H9 (cell line): ENCODE measurements around the gene OR52I1. TPM values are rescaled to one million over a fixed set of nuclear protein-coding genes. Genes with fewer than 3 reads are reported as not detected.

Experiments used
- DNase-seq: peaks from one replicate; pipeline ENCODE4 v3.0.0-alpha.2; 2017
- H2AFZ ChIP-seq: one replicate; pipeline ENCODE4 v1.6.1; 2013; ENCODE audit warnings: mild to moderate bottlenecking, low read length, control low read depth, moderate library complexity
- H2AK5ac ChIP-seq: 2 replicates; pipeline ENCODE4 v1.6.1; 2013; ENCODE audit warnings: low read length, control low read depth, mixed read lengths; ENCODE audit not compliant: insufficient read length
- H2BK120ac ChIP-seq: one replicate; pipeline ENCODE4 v1.6.1; 2013; ENCODE audit warnings: low read depth, mild to moderate bottlenecking, low read length, control low read depth, inconsistent platforms; ENCODE audit not compliant: poor library complexity, severe bottlenecking
- H2BK12ac ChIP-seq: 2 replicates; pipeline ENCODE4 v1.6.1; 2013; ENCODE audit warnings: low read length, control low read depth, mixed read lengths, low read depth; ENCODE audit not compliant: insufficient read length
- H2BK15ac ChIP-seq: 2 replicates; pipeline ENCODE4 v1.6.1; 2013; ENCODE audit warnings: low read depth, low read length, control low read depth
- H2BK20ac ChIP-seq: one replicate; pipeline ENCODE4 v1.6.1; 2013; ENCODE audit warnings: low read depth, mild to moderate bottlenecking, low read length, control low read depth, inconsistent platforms; ENCODE audit not compliant: poor library complexity, severe bottlenecking
- H2BK5ac ChIP-seq: 2 replicates; pipeline ENCODE4 v1.6.1; 2013; ENCODE audit warnings: low read length, control low read depth, mixed read lengths; ENCODE audit not compliant: insufficient read length
- H3K14ac ChIP-seq: 2 replicates; pipeline ENCODE4 v1.6.1; 2013; ENCODE audit warnings: low read length, control low read depth; ENCODE audit not compliant: insufficient read depth
- H3K18ac ChIP-seq: 2 replicates; pipeline ENCODE4 v1.6.1; 2013; ENCODE audit warnings: low read depth, mild to moderate bottlenecking, mixed read lengths, low read length, control low read depth; ENCODE audit not compliant: insufficient read length
- H3K23ac ChIP-seq: 2 replicates; pipeline ENCODE4 v1.6.1; 2013; ENCODE audit warnings: low read length, control low read depth, mixed read lengths, low read depth; ENCODE audit not compliant: insufficient read length
- H3K23me2 ChIP-seq: 2 replicates; pipeline ENCODE4 v1.6.1; 2013; ENCODE audit warnings: low read depth, mild to moderate bottlenecking, mixed read lengths, low read length, control low read depth; ENCODE audit not compliant: insufficient read length, poor library complexity, severe bottlenecking
- H3K27ac ChIP-seq: 2 replicates; pipeline ENCODE4 v1.5.1; 2013; ENCODE audit warnings: low read length, control low read depth, mixed read lengths, low read depth; ENCODE audit not compliant: insufficient read length
- H3K27me3 ChIP-seq: 2 replicates; pipeline ENCODE4 v1.6.1; 2013; ENCODE audit warnings: low read length, control low read depth, inconsistent platforms; ENCODE audit not compliant: insufficient read depth
- H3K4ac ChIP-seq: 2 replicates; pipeline ENCODE4 v1.6.1; 2013; ENCODE audit warnings: low read depth, mild to moderate bottlenecking, control low read depth, inconsistent platforms, low read length, moderate library complexity
- H3K4me1 ChIP-seq: 2 replicates; pipeline ENCODE4 v1.6.1; 2013; ENCODE audit warnings: low read length, control low read depth, inconsistent platforms; ENCODE audit not compliant: insufficient read depth
- H3K4me2 ChIP-seq: 2 replicates; pipeline ENCODE4 v1.6.1; 2013; ENCODE audit warnings: low read length, control low read depth, mixed read lengths; ENCODE audit not compliant: insufficient read length, insufficient read depth
- H3K56ac ChIP-seq: 2 replicates; pipeline ENCODE4 v1.6.1; 2013; ENCODE audit warnings: low read depth, mild to moderate bottlenecking, mixed read lengths, low read length, control low read depth; ENCODE audit not compliant: insufficient read length
- H3K79me1 ChIP-seq: 2 replicates; pipeline ENCODE4 v1.6.1; 2013; ENCODE audit warnings: low read depth, mild to moderate bottlenecking, moderate library complexity, low read length, control low read depth, inconsistent platforms; ENCODE audit not compliant: insufficient read depth, poor library complexity, severe bottlenecking
- H3K79me2 ChIP-seq: 2 replicates; pipeline ENCODE4 v1.6.1; 2013; ENCODE audit warnings: low read length, control low read depth, inconsistent platforms; ENCODE audit not compliant: insufficient read depth
- H3K9ac ChIP-seq: 2 replicates; pipeline ENCODE4 v1.6.1; 2013; ENCODE audit warnings: low read length, control low read depth, mixed read lengths; ENCODE audit not compliant: insufficient read length; ENCODE audit errors: extremely low read depth
- H3K9me3 ChIP-seq: one replicate; pipeline ENCODE4 v1.6.1; 2013; ENCODE audit warnings: low read depth, low read length, inconsistent platforms; ENCODE audit not compliant: control insufficient read depth
- H3T11ph ChIP-seq: one replicate; pipeline ENCODE4 v1.6.1; 2013; ENCODE audit warnings: mild to moderate bottlenecking, low read length, control low read depth, inconsistent platforms
- H4K20me1 ChIP-seq: one replicate; pipeline ENCODE4 v1.6.1; 2013; ENCODE audit not compliant: control insufficient read depth, insufficient read length, insufficient read depth
- H4K5ac ChIP-seq: 2 replicates; pipeline ENCODE4 v1.6.1; 2013; ENCODE audit warnings: low read depth, mild to moderate bottlenecking, mixed read lengths, low read length, control low read depth; ENCODE audit not compliant: insufficient read length
- H4K8ac ChIP-seq: replicated peaks from 2 replicates; pipeline ENCODE4 v1.6.1; 2013; ENCODE audit warnings: low read length, control low read depth, mixed read lengths, low read depth; ENCODE audit not compliant: insufficient read length
- H4K91ac ChIP-seq: 2 replicates; pipeline ENCODE4 v1.6.1; 2013; ENCODE audit warnings: low read depth, mild to moderate bottlenecking, moderate library complexity, mixed read lengths, low read length, control low read depth; ENCODE audit not compliant: insufficient read length
- H3K27ac Mint-ChIP-seq, 3 experiments: 2 replicates in 2 of 3; 3 replicates in 1 of 3; pipeline ENCODE4 v1.8.0; 2020 to 2021; ENCODE audit warnings: mixed read lengths in 3 of 3, mild to moderate bottlenecking in 1 of 3, moderate library complexity in 1 of 3
- H3K27me3 Mint-ChIP-seq: 2 replicates; pipeline ENCODE4 v1.8.0; 2021; ENCODE audit warnings: low read depth, mild to moderate bottlenecking, moderate library complexity, mixed read lengths
- H3K36me3 Mint-ChIP-seq, 3 experiments: 2 replicates in 2 of 3; 3 replicates in 1 of 3; pipeline ENCODE4 v1.8.0; 2020 to 2021; ENCODE audit warnings: low read depth in 3 of 3, mixed read lengths in 3 of 3; ENCODE audit not compliant: insufficient read depth in 1 of 3
- H3K4me1 Mint-ChIP-seq, 2 experiments: 2 replicates each; pipeline ENCODE4 v1.8.0; 2020; ENCODE audit warnings: mixed read lengths in 2 of 2
- H3K4me3 Mint-ChIP-seq, 2 experiments: 2 replicates in 1 of 2; 3 replicates in 1 of 2; pipeline ENCODE4 v1.8.0; 2020 to 2021; ENCODE audit warnings: mild to moderate bottlenecking in 2 of 2, mixed read lengths in 2 of 2, moderate library complexity in 1 of 2
- H3K9me3 Mint-ChIP-seq, 2 experiments: 2 replicates in 1 of 2; 3 replicates in 1 of 2; pipeline ENCODE4 v1.8.0; 2020; ENCODE audit warnings: mild to moderate bottlenecking in 2 of 2, mixed read lengths in 2 of 2, moderate library complexity in 1 of 2
- WGBS: extraction: QIAGEN DNeasy Blood & Tissue Kit; methylation state at CpG from one replicate; pipeline ENCODE4 v1.1.7; 2013; ENCODE audit warnings: missing lambda C conversion rate, low lambda C conversion rate, mixed read lengths; ENCODE audit not compliant: insufficient read length; ENCODE audit errors: extremely low coverage; 5-methylcytosine and 5-hydroxymethylcytosine counted together
- long read RNA-seq: library from polyadenylated mRNA; unstranded; transcript quantifications from one replicate; pipeline ENCODE4 v2.0.0, GENCODE V29; 2020
- total RNA-seq: library from RNA; stranded (reverse); gene quantifications from 2 replicates; pipeline ENCODE4 v1.2.1, GENCODE V29; 2021
- TF ChIP-seq, protein P1 (sequence below): fragments of 200-600 bp; sonication (generic); conservative IDR thresholded peaks from 3 replicates; pipeline ENCODE4 v1.8.0; 2021; ENCODE audit warnings: antibody characterized with exemption, mild to moderate bottlenecking

OR52I1 gene, protein sequence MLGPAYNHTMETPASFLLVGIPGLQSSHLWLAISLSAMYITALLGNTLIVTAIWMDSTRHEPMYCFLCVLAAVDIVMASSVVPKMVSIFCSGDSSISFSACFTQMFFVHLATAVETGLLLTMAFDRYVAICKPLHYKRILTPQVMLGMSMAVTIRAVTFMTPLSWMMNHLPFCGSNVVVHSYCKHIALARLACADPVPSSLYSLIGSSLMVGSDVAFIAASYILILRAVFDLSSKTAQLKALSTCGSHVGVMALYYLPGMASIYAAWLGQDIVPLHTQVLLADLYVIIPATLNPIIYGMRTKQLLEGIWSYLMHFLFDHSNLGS
- total RNA-seq = not detected in 2 replicates
- long read RNA-seq, partial matches to known transcripts = 0 of 1 reads
- long read RNA-seq, other reads (novel, unspliced or antisense) = 0 of 1 reads

DNA sequence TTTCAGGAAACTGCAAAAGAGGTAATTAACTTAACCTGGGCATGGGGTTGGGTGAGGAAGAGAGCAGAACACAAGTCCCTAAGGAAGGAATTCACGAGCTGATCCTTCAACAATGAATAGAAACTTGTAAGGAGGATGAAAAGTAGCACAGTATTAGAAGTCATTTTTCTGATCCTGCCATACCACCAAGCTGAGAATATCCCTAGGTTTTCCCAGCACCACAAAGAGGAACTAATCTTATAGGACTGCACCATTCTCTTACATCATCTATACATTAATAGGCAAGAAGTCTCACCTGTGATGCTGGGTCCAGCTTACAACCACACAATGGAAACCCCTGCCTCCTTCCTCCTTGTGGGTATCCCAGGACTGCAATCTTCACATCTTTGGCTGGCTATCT lies at the start of gene OR52I1:
Gene OR52I1, plus strand, starts transcription at position 301 of the 400 bp plus-strand sequence. Its CDS starts 0 bp downstream, at position 301.
- no peak within 1 kb of the TSS for H2AK5ac ChIP-seq
- no peaks in the 10 kb centered on the region for H3K23me2 ChIP-seq
- no peak within 1 kb of the TSS for H2BK5ac ChIP-seq
- no peak within 1 kb of the TSS for H3K23ac ChIP-seq
- H3K79me2 ChIP-seq = no peaks in the 10 kb centered on the region
- H2BK15ac ChIP-seq = no peak within 1 kb of the TSS
- H3K9me3 ChIP-seq = no peaks in the 10 kb centered on the region
- no peak within 1 kb of the TSS for H2BK12ac ChIP-seq
- H3K4me1 Mint-ChIP-seq = no peaks in the 10 kb centered on the region
- peaks cover 0 to 5% (median 0%) of the 10 kb centered on the region in 3 experiments; a peak in 1 of 7 replicates for H3K36me3 Mint-ChIP-seq
- H4K8ac ChIP-seq = no peak within 1 kb of the TSS
- no peak within 1 kb of the TSS for H3K4ac ChIP-seq
- no peak within 1 kb of the TSS for H3K14ac ChIP-seq
- H2BK120ac ChIP-seq = no peak within 1 kb of the TSS
- H3K27ac Mint-ChIP-seq = no peak within 1 kb of the TSS
- no peaks in the 10 kb centered on the region for H3K4me1 ChIP-seq
- H3K56ac ChIP-seq = no peak within 1 kb of the TSS
- no peaks in the 10 kb centered on the region for H3K79me1 ChIP-seq
- no peak within 1 kb of the TSS for H3T11ph ChIP-seq
- H2AFZ ChIP-seq = no peak within 1 kb of the TSS
- H3K27me3 Mint-ChIP-seq = peaks cover 8% of the 10 kb centered on the region
- H3K27me3 ChIP-seq = no peaks in the 10 kb centered on the region
- no peak within 1 kb of the TSS for H3K4me3 Mint-ChIP-seq
- H4K91ac ChIP-seq = no peak within 1 kb of the TSS
- no peak within 1 kb of the TSS for H3K27ac ChIP-seq
- no peak within 1 kb of the TSS for H2BK20ac ChIP-seq
- no peak for DNase-seq
- no peak within 1 kb of the TSS for H3K9ac ChIP-seq
- H4K20me1 ChIP-seq = no peaks in the 10 kb centered on the region
- TF ChIP-seq, protein P1, sequence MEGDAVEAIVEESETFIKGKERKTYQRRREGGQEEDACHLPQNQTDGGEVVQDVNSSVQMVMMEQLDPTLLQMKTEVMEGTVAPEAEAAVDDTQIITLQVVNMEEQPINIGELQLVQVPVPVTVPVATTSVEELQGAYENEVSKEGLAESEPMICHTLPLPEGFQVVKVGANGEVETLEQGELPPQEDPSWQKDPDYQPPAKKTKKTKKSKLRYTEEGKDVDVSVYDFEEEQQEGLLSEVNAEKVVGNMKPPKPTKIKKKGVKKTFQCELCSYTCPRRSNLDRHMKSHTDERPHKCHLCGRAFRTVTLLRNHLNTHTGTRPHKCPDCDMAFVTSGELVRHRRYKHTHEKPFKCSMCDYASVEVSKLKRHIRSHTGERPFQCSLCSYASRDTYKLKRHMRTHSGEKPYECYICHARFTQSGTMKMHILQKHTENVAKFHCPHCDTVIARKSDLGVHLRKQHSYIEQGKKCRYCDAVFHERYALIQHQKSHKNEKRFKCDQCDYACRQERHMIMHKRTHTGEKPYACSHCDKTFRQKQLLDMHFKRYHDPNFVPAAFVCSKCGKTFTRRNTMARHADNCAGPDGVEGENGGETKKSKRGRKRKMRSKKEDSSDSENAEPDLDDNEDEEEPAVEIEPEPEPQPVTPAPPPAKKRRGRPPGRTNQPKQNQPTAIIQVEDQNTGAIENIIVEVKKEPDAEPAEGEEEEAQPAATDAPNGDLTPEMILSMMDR = no peak
- no CpG with 5 or more reads among the region's 1 CpG for WGBS
- H4K5ac ChIP-seq = no peak within 1 kb of the TSS
- no peak within 1 kb of the TSS for H3K4me2 ChIP-seq
- H3K9me3 Mint-ChIP-seq = no peaks in the 10 kb centered on the region
- no peak within 1 kb of the TSS for H3K18ac ChIP-seq
